ENCODE measurements around the gene SDR39U1.

Gene SDR39U1

DNA sequence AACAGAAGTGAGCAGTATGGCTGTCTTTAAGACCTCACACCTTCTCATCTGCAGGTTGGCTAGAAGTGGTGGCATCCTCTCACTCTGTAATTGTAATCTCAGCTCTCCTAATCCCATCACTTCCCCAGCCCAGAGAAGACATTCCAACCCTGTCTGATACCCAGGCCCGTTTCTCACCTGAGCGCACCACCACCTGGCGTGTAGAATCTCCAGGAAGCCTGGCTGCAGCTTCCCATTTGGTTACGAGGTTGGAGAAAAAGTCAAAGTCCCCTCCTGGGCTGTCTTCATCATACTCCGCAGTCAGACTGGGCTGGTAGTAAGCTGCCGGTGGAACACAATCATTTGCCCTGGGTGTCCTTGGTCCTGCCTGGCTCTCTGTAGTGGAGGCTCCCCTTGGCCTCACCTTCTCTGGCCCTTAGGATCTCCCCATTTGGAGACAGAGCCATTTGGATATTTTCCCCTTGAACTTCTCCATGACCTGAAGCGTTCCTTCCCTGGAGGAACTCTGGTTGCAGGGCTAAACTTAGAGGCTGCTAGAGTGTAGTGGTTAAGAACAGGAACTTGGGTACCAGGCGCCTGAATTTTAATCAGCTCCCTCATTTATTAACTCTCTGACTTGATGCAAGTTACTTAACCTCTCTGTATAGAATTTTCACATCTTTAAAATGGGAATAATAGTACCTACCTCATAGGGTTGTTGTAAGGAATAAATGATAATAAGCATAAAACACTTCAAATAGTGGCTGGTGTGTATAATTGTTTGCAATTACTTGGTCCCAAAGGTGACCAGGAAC, 1.8 kb downstream of the SDR39U1 start:
- Histone ChIP-seq H3K27me3 (replicated peaks; ENCODE audit: control insufficient read depth, insufficient read depth, low read length) (no peaks in the 10 kb centered on the region), H3K4me3 (ENCODE audit: low read length) (peak overlapping the region; percentile 88), H3K36me3 (ENCODE audit: control insufficient read depth, insufficient read depth, low read length, severe bottlenecking) (peaks cover 54% of the 10 kb centered on the region), H3K4me1 (ENCODE audit: control insufficient read depth, insufficient read depth, low read length) (peaks cover 43% of the 10 kb centered on the region), H3K9me3 (ENCODE audit: control insufficient read depth, low read length) (no peaks in the 10 kb centered on the region), H3K9ac (ENCODE audit: low read length) (peak overlapping the region; percentile 96)
- DNase-seq (ENCODE audit: low read depth) = no peak

DNA sequence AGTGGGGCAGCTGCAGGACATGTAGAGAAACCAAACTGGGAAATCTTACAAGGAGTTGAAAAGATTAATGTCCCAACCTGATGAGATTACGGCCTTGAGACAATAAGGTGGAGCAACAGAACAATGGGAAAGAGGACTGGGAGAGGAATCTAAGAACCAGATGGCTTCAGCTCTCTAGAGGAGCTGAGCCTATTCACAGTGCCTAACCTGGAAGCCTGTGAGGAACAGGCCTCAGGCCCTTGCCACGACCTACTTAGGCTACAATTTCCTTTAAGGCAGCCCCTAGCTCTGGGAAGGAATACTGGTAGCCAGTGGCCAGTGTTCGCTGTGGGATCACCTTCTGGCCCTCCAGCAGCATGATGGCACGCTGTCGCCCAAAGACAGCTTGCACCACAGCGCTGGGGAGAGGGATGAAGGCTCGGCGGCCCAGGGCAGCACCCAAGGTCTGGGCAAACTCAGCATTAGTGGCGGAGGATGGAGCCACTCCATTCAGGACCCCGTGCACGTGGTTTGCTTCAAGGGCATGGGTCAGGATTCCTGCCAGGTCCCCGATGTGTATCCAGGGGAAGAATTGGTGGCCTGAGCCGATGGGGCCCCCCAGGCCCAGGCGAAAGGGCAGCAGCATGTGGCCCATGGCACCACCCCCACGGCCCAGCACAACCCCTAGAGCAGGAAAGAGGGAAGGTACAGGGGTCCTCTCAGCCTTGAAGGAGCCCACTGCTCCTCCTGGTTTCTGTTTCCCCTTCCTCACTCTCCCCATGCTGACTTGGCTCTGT, 2.6 kb downstream of the SDR39U1 start:
- H3K4me1 ChIP-seq (ENCODE audit: control insufficient read depth, insufficient read depth, low read length) = peaks cover 45% of the 10 kb centered on the region
- DNase-seq (ENCODE audit: low read depth) = no peak
- H3K4me3 ChIP-seq (ENCODE audit: low read length) = no peak overlapping the region
- peak overlapping the region; percentile 96 for H3K9ac ChIP-seq (ENCODE audit: low read length)
- peaks cover 55% of the 10 kb centered on the region for H3K36me3 ChIP-seq (ENCODE audit: control insufficient read depth, insufficient read depth, low read length, severe bottlenecking)
- H3K9me3 ChIP-seq (ENCODE audit: control insufficient read depth, low read length) = no peaks in the 10 kb centered on the region
- H3K27me3 ChIP-seq (replicated peaks; ENCODE audit: control insufficient read depth, insufficient read depth, low read length) = no peaks in the 10 kb centered on the region

DNA sequence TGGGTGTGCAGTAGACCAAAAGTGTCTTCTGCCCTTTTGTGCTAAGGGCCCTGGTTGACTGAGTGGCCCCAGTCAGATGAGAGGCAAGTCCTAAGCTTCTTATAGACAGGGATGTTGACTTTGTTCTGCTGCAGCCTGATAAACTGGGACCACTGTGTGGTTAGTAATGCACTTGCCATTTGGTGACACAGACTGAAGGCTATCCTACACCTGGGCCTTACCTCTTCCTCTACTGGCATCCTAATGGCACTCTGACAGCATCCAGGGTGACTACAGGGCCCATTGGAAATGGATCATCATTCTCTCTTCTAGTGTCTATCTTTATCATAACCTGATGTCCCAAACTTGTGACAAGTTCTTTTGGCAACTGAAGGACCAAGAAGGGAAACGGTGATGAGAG, 3.3 kb downstream of the SDR39U1 start:
- no peaks in the 10 kb centered on the region for H3K9me3 ChIP-seq (ENCODE audit: control insufficient read depth, low read length)
- peaks cover 45% of the 10 kb centered on the region for H3K4me1 ChIP-seq (ENCODE audit: control insufficient read depth, insufficient read depth, low read length)
- H3K9ac ChIP-seq (ENCODE audit: low read length) = peak overlapping the region; percentile 96
- H3K4me3 ChIP-seq (ENCODE audit: low read length) = no peak overlapping the region
- no peaks in the 10 kb centered on the region for H3K27me3 ChIP-seq (replicated peaks; ENCODE audit: control insufficient read depth, insufficient read depth, low read length)
- peaks cover 55% of the 10 kb centered on the region for H3K36me3 ChIP-seq (ENCODE audit: control insufficient read depth, insufficient read depth, low read length, severe bottlenecking)
- DNase-seq (ENCODE audit: low read depth) = no peak

DNA sequence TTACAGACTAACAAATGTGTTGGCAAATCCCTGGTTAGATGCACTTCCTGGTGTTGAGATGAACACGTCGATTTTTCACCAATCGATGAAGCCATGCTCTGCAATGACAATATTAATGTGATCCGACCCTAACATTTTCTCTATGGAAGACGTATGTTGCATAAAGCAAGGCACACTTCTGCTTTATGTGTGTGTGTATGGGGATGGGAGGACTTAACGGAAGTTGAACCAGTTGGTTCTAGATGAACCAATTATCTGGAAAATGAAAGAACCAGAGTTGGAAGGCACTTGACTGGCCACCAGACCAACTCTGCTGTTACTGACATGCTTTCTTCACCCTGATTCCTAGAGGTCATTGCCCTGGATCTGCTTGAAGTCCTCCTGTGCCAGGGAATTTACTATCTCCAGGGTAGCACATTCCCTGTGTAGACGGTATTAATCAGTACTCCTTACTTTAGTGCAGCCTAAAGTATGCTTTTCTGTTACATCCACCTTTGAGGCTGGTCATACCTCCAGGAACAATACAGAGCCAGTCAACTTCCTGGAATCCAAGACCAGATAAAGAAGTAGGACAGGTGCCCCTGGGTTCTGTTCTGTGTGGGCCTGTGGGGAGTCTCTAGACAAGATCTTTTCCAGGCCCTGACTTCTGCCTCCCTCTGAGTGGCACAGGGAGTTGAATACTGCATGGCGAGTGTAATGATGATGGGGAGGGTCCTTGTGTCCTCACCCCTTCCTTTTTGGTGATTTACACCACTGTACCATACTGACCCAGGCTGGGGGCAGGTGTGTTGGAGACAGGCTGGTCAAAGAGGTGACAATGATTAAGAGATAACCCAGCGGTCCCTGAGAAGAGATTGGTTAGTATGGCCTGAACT, 4.1 kb downstream of the SDR39U1 start:
- no peaks in the 10 kb centered on the region for H3K9me3 ChIP-seq (ENCODE audit: control insufficient read depth, low read length)
- peaks cover 50% of the 10 kb centered on the region for H3K4me1 ChIP-seq (ENCODE audit: control insufficient read depth, insufficient read depth, low read length)
- peak overlapping the region; percentile 16 for H3K9ac ChIP-seq (ENCODE audit: low read length)
- H3K4me3 ChIP-seq (ENCODE audit: low read length) = no peak overlapping the region
- H3K27me3 ChIP-seq (replicated peaks; ENCODE audit: control insufficient read depth, insufficient read depth, low read length) = no peaks in the 10 kb centered on the region
- peaks cover 63% of the 10 kb centered on the region for H3K36me3 ChIP-seq (ENCODE audit: control insufficient read depth, insufficient read depth, low read length, severe bottlenecking)
- no peak for DNase-seq (ENCODE audit: low read depth)

DNA sequence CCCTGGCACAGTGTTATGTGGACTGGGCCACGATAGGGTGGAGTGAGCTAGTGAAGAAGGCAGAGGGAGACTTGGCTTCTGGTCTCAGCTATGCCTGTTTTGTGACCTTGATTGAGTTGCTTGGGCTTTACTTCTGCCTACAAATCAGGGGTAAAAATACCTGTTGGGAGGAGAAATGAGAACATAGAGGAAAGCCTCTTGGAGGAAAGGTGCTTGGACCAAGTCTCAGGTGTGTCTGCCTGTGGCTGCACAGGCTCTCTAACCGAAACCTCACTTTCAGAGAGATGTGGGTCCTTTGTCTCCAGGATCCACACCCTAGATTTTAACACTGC, 4.9 kb downstream of the SDR39U1 start:
- DNase-seq (ENCODE audit: low read depth) = no peak
- Histone ChIP-seq H3K27me3 (replicated peaks; ENCODE audit: control insufficient read depth, insufficient read depth, low read length) (no peaks in the 10 kb centered on the region), H3K4me1 (ENCODE audit: control insufficient read depth, insufficient read depth, low read length) (peaks cover 55% of the 10 kb centered on the region), H3K9ac (ENCODE audit: low read length) (peak overlapping the region; percentile 59), H3K9me3 (ENCODE audit: control insufficient read depth, low read length) (no peaks in the 10 kb centered on the region), H3K4me3 (ENCODE audit: low read length) (no peak overlapping the region), H3K36me3 (ENCODE audit: control insufficient read depth, insufficient read depth, low read length, severe bottlenecking) (peaks cover 71% of the 10 kb centered on the region)

DNA sequence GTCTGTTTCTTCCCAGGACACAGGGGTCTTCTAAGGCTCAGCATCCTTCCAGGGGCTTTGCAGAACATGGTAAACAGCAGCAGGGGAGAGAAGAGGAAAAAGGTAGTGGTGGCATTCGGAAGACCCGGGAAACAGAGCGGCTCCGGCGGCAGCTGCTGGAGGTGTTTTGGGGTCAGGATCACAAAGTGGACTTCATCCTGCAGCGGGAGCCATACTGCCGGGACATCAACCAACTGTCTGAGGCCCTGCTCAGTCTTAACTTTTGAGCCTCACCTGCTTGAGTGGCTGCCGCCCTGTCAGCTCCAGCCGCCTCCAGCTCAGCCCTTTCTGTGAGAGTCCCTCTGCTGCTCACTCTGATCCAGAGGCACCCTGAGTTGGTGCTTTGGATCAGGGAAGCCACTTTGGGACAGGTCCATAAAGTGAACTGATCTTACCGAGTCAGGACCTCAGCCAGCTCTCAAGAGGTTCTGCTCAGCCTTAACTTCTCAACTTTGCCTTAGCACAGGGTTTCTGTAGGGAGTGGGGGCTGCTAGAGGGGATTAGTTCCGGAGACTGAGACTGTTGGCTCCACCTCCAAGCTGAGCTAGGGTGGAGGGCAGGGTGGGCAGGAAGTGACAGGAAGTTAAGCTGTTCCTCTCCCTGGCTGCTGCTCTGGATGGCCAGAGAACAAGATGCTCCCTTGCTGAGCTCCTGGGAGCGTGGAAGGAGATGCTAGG, 5.4 kb downstream of the SDR39U1 start:
- no peaks in the 10 kb centered on the region for H3K27me3 ChIP-seq (replicated peaks; ENCODE audit: control insufficient read depth, insufficient read depth, low read length)
- peaks cover 61% of the 10 kb centered on the region for H3K4me1 ChIP-seq (ENCODE audit: control insufficient read depth, insufficient read depth, low read length)
- H3K4me3 ChIP-seq (ENCODE audit: low read length) = no peak overlapping the region
- DNase-seq (ENCODE audit: low read depth) = no peak
- H3K9ac ChIP-seq (ENCODE audit: low read length) = peak overlapping the region; percentile 59
- peaks cover 75% of the 10 kb centered on the region for H3K36me3 ChIP-seq (ENCODE audit: control insufficient read depth, insufficient read depth, low read length, severe bottlenecking)
- H3K9me3 ChIP-seq (ENCODE audit: control insufficient read depth, low read length) = no peaks in the 10 kb centered on the region

DNA sequence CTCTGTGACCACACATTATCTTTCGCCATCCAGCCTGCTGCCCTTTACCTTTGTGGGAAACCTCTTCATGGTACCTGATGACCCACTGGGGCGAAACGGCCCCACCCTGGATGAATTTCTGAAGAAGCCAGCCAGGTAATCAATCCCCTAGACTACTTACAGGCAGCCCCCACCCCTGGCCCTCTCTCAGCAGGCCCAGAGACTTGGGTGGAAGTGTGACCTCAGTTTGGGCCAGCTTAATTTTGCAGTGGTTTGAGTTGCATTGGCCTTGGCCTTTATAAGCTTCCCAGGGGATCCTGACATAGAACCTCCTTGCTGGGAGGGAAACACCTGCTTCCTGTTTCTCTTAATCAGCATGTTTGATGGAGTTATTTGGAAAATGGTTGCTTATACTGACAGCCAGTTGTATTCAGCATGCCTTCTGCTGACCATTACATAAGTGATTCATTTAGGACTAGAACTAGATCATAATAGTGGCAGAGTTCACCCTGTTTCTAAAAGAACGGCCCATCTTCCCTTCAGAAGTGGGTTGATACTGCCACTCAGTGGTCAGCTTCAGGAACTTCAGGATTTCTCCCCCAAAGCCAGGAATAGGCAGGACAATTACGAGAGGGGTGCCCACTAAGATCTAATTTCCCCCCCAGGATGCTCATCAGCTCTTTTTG, 6.1 kb downstream of the SDR39U1 start:
- DNase-seq (ENCODE audit: low read depth) = peak; percentile 84
- Histone ChIP-seq H3K36me3 (ENCODE audit: control insufficient read depth, insufficient read depth, low read length, severe bottlenecking) (peaks cover 75% of the 10 kb centered on the region), H3K4me1 (ENCODE audit: control insufficient read depth, insufficient read depth, low read length) (peaks cover 61% of the 10 kb centered on the region)

DNA sequence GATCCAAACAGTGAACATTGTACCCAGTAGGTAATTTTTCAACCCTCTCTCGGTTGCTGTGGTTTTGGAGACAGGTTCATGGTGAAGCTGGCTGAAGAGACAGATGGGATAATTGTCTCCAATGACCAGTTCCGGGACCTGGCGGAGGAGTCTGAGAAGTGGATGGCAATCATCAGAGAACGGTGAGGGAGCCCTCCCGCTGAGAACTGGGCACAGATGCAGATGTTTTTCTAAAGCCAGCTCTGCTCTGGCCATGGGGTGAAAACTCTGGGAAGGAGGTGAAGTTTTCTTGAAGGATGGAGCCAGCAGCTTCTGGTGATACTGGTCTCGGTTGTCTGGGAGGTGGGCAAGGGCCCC, 6.6 kb downstream of the SDR39U1 start:
- Histone ChIP-seq H3K4me1 (ENCODE audit: control insufficient read depth, insufficient read depth, low read length) (peaks cover 61% of the 10 kb centered on the region), H3K9ac (ENCODE audit: low read length) (peak overlapping the region; percentile 57), H3K27me3 (replicated peaks; ENCODE audit: control insufficient read depth, insufficient read depth, low read length) (no peaks in the 10 kb centered on the region), H3K4me3 (ENCODE audit: low read length) (no peak overlapping the region), H3K9me3 (ENCODE audit: control insufficient read depth, low read length) (no peaks in the 10 kb centered on the region), H3K36me3 (ENCODE audit: control insufficient read depth, insufficient read depth, low read length, severe bottlenecking) (peaks cover 71% of the 10 kb centered on the region)
- no peak for DNase-seq (ENCODE audit: low read depth)

More for the DNA sequence above, 6.1 kb downstream of the SDR39U1 start:
- Histone ChIP-seq H3K4me3 (ENCODE audit: low read length) (no peak overlapping the region), H3K9me3 (ENCODE audit: control insufficient read depth, low read length) (no peaks in the 10 kb centered on the region), H3K9ac (ENCODE audit: low read length) (peak overlapping the region; percentile 59), H3K27me3 (replicated peaks; ENCODE audit: control insufficient read depth, insufficient read depth, low read length) (no peaks in the 10 kb centered on the region)

DNA sequence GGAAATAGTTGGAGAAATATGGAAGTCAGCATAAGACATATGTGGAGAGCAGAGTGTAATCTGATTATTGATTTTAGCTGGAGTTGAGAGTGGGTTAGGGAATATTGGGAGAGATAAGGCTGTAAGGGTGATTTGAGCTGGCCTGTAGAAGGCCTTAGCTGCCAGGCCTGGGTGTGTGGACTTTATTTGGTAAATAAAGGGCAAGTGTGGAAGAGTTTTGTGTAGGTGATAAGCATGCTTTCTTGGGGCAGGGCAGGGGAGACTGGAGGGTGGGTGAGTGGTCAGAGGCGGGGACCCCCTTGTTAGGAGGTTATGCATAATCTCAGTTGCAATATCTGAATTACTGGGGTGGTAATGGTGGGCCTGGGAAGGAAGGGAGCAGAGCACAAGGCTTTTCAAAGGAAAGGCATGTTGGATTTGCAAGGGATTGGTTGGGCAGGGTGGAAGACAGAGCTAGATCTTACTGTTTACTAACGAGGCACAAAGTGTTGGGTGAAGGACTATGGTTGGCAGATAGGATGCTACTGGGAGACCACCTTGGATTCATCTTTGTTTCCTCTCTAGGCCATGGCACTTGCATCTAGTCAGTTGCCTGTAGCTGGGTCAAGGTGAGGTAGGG, 7.3 kb downstream of the SDR39U1 start:
- peak overlapping the region; percentile 53 for H3K9ac ChIP-seq (ENCODE audit: low read length)
- peaks cover 56% of the 10 kb centered on the region for H3K4me1 ChIP-seq (ENCODE audit: control insufficient read depth, insufficient read depth, low read length)
- no peak overlapping the region for H3K4me3 ChIP-seq (ENCODE audit: low read length)
- H3K36me3 ChIP-seq (ENCODE audit: control insufficient read depth, insufficient read depth, low read length, severe bottlenecking) = peaks cover 64% of the 10 kb centered on the region
- H3K27me3 ChIP-seq (replicated peaks; ENCODE audit: control insufficient read depth, insufficient read depth, low read length) = no peaks in the 10 kb centered on the region
- H3K9me3 ChIP-seq (ENCODE audit: control insufficient read depth, low read length) = no peaks in the 10 kb centered on the region
- no peak for DNase-seq (ENCODE audit: low read depth)

DNA sequence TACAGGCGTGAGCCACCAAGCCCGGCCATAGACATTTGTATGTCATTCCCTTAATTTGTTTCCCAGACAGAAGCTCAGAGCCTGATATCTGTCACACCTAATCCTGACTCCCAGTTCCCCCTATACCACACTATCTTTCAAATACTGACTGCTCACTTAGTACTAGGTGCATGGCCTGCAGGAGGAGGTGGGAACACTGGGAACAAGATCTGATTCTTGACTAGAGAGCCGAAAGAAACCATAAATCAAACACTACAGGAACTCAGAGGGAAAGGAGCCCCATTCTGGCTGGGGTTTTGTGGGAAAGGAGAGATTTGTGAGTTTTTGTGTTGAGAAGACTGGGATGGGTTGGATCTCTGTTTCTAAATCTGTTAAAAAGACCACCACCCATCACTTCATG, 7.9 kb downstream of the SDR39U1 start:
- no peak for DNase-seq (ENCODE audit: low read depth)
- Histone ChIP-seq H3K9ac (ENCODE audit: low read length) (peak overlapping the region; percentile 53), H3K36me3 (ENCODE audit: control insufficient read depth, insufficient read depth, low read length, severe bottlenecking) (peaks cover 58% of the 10 kb centered on the region), H3K4me3 (ENCODE audit: low read length) (no peak overlapping the region), H3K27me3 (replicated peaks; ENCODE audit: control insufficient read depth, insufficient read depth, low read length) (no peaks in the 10 kb centered on the region), H3K9me3 (ENCODE audit: control insufficient read depth, low read length) (no peaks in the 10 kb centered on the region), H3K4me1 (ENCODE audit: control insufficient read depth, insufficient read depth, low read length) (peaks cover 50% of the 10 kb centered on the region)
